Measurements from ENCODE around the gene UCKL1.

UCKL1 gene

GRCh38 chr20:63955827-63956663 is at the start of gene UCKL1:
TSS of gene UCKL1 (minus strand) at chr20:63956416. CDS start at chr20:63956372, 44 bp downstream.
- peak within 1 kb of the TSS; percentile 91 for H3K27ac ChIP-seq
- H3K9me3 ChIP-seq (ENCODE audit: control insufficient read depth, low read length): no peaks in the 10 kb centered on the region
- peak; percentile 5 for TF ChIP-seq CTCF (IDR thresholded peaks at IDR 0.05)
- H3K4me3 ChIP-seq (ENCODE audit: low read depth, low read length): peak within 1 kb of the TSS; percentile 98
- peak within 1 kb of the TSS; percentile 98 for H2AFZ ChIP-seq
- peak within 1 kb of the TSS; percentile 98 for H3K4me2 ChIP-seq (ENCODE audit: low read length)
- no peaks in the 10 kb centered on the region for H3K27me3 ChIP-seq (ENCODE audit: control insufficient read depth, insufficient read depth, low read length)
- H3K36me3 ChIP-seq (ENCODE audit: control insufficient read depth, insufficient read depth, low read length): no peaks in the 10 kb centered on the region
- H3K9ac ChIP-seq: peak within 1 kb of the TSS; percentile 99
- peaks cover 49% of the 10 kb centered on the region for H3K79me2 ChIP-seq
- H3K4me1 ChIP-seq: peaks cover 19% of the 10 kb centered on the region

- no peaks in the 10 kb centered on the region for H3K4me1 ChIP-seq
- H2AFZ ChIP-seq: no peak overlapping the region
- H3K9me3 ChIP-seq (ENCODE audit: control insufficient read depth, low read length): no peaks in the 10 kb centered on the region
- no peak overlapping the region for H3K4me2 ChIP-seq (ENCODE audit: low read length)
- no peak overlapping the region for H3K4me3 ChIP-seq (ENCODE audit: low read depth, low read length)
- H3K9ac ChIP-seq: no peak overlapping the region
- no peak overlapping the region for H3K27ac ChIP-seq
- H3K36me3 ChIP-seq (ENCODE audit: control insufficient read depth, insufficient read depth, low read length): no peaks in the 10 kb centered on the region
- TF ChIP-seq CTCF (IDR thresholded peaks at IDR 0.05): no peak
- H3K27me3 ChIP-seq (ENCODE audit: control insufficient read depth, insufficient read depth, low read length): no peaks in the 10 kb centered on the region
- peaks cover 44% of the 10 kb centered on the region for H3K79me2 ChIP-seq
Measured at GRCh38 chr20:64005394-64005793, 49.2 kb upstream of the UCKL1 start.

GRCh38 chr20:64003960-64004725 is 47.9 kb upstream of the UCKL1 start:
- TF ChIP-seq CTCF (IDR thresholded peaks at IDR 0.05): no peak
- H3K4me3 ChIP-seq (ENCODE audit: low read depth, low read length): no peak overlapping the region
- H3K9ac ChIP-seq: no peak overlapping the region
- H2AFZ ChIP-seq: no peak overlapping the region
- no peaks in the 10 kb centered on the region for H3K9me3 ChIP-seq (ENCODE audit: control insufficient read depth, low read length)
- no peak overlapping the region for H3K27ac ChIP-seq
- no peaks in the 10 kb centered on the region for H3K4me1 ChIP-seq
- H3K27me3 ChIP-seq (ENCODE audit: control insufficient read depth, insufficient read depth, low read length): no peaks in the 10 kb centered on the region
- H3K4me2 ChIP-seq (ENCODE audit: low read length): no peak overlapping the region
- no peaks in the 10 kb centered on the region for H3K36me3 ChIP-seq (ENCODE audit: control insufficient read depth, insufficient read depth, low read length)
- H3K79me2 ChIP-seq: peaks cover 37% of the 10 kb centered on the region

GRCh38 chr20:64001607-64002011 is 45.4 kb upstream of the UCKL1 start:
- Histone ChIP-seq H3K27me3 (ENCODE audit: control insufficient read depth, insufficient read depth, low read length) (no peaks in the 10 kb centered on the region), H3K4me2 (ENCODE audit: low read length) (no peak overlapping the region), H3K4me1 (no peaks in the 10 kb centered on the region), H3K9ac (no peak overlapping the region), H3K4me3 (ENCODE audit: low read depth, low read length) (no peak overlapping the region), H3K9me3 (ENCODE audit: control insufficient read depth, low read length) (no peaks in the 10 kb centered on the region), H3K79me2 (peaks cover 21% of the 10 kb centered on the region), H3K36me3 (ENCODE audit: control insufficient read depth, insufficient read depth, low read length) (no peaks in the 10 kb centered on the region), H2AFZ (no peak overlapping the region), H3K27ac (no peak overlapping the region)
- TF ChIP-seq CTCF (IDR thresholded peaks at IDR 0.05): no peak
